ENCODE data around the gene SVOP.
A peak's percentile ranks its signal among the peaks of the same experiment; 100 is the strongest.
"Not testable (repeated sequence)": the region's sequence is repeated elsewhere in the genome, so short reads cannot be mapped to it uniquely, and the experiment has no call there.

Gene SVOP

GRCh38 chr12:109053382-109054123, 32.7 kb upstream of the SVOP start:
- H2AFZ ChIP-seq (ENCODE audit: low read depth, low read length, severe bottlenecking), result peak overlapping the region; percentile 93
- peak overlapping the region; percentile 80 for H3K27ac ChIP-seq (ENCODE audit: low read depth, low read length)

GRCh38 chr12:109052414-109053323, 31.8 kb upstream of the SVOP start, which contains the start of gene USP30:
USP30 (plus strand) TSS chr12:109052576; CDS start chr12:109052679, 103 bp downstream.
- Histone ChIP-seq H2AFZ (ENCODE audit: low read depth, low read length, severe bottlenecking) (peak within 1 kb of the TSS; percentile 93), H3K9me3 (ENCODE audit: insufficient read depth, low read length) (no peaks in the 10 kb centered on the region), H3K27ac (ENCODE audit: low read depth, low read length) (peak within 1 kb of the TSS; percentile 80), H3K27me3 (ENCODE audit: low read length) (no peaks in the 10 kb centered on the region), H3K9ac (ENCODE audit: low read length) (peak within 1 kb of the TSS; percentile 88), H3K9me2 (replicated peaks; ENCODE audit: insufficient read depth, low read length) (no peaks in the 10 kb centered on the region), H3K4me3 (ENCODE audit: insufficient read depth, low read length, poor library complexity, severe bottlenecking) (peak within 1 kb of the TSS; percentile 94), H3F3A (ENCODE audit: insufficient read depth) (peaks cover 13% of the 10 kb centered on the region; the same call in 1 of the 2 replicates), H3K4me2 (ENCODE audit: low read depth, low read length, poor library complexity, severe bottlenecking) (peak within 1 kb of the TSS; percentile 95), H3K79me2 (ENCODE audit: insufficient read depth, low read length) (peaks cover 14% of the 10 kb centered on the region; the same call in 1 of the 2 replicates), H4K20me1 (ENCODE audit: low read depth, low read length) (no peaks in the 10 kb centered on the region), H3K36me3 (ENCODE audit: low read length) (no peaks in the 10 kb centered on the region; the same call in 1 of the 2 replicates)
- no peak for TF ChIP-seq CTCF (IDR thresholded peaks at IDR 0.05; ENCODE audit: insufficient read depth, low read length, poor library complexity, severe bottlenecking)
- no peak for TF ChIP-seq EZH2phosphoT487 (conservative IDR thresholded peaks at IDR 0.05; ENCODE audit: low read length)

More at GRCh38 chr12:109053382-109054123, 32.7 kb upstream of the SVOP start:
- no peak for TF ChIP-seq CTCF (IDR thresholded peaks at IDR 0.05; ENCODE audit: insufficient read depth, low read length, poor library complexity, severe bottlenecking)
- no peak for TF ChIP-seq EZH2phosphoT487 (conservative IDR thresholded peaks at IDR 0.05; ENCODE audit: low read length)
- no peaks in the 10 kb centered on the region for H3K9me3 ChIP-seq (ENCODE audit: insufficient read depth, low read length)
- peaks cover 14% of the 10 kb centered on the region; the same call in 1 of the 2 replicates for H3K79me2 ChIP-seq (ENCODE audit: insufficient read depth, low read length)
- H3K9ac ChIP-seq (ENCODE audit: low read length), result peak overlapping the region; percentile 88
- H3K4me2 ChIP-seq (ENCODE audit: low read depth, low read length, poor library complexity, severe bottlenecking), result peak overlapping the region; percentile 95
- peak overlapping the region; percentile 94 for H3K4me3 ChIP-seq (ENCODE audit: insufficient read depth, low read length, poor library complexity, severe bottlenecking)
- peaks cover 13% of the 10 kb centered on the region; the same call in 1 of the 2 replicates for H3F3A ChIP-seq (ENCODE audit: insufficient read depth)
- H4K20me1 ChIP-seq (ENCODE audit: low read depth, low read length), result no peaks in the 10 kb centered on the region
- H3K27me3 ChIP-seq (ENCODE audit: low read length), result no peaks in the 10 kb centered on the region
- no peaks in the 10 kb centered on the region for H3K9me2 ChIP-seq (replicated peaks; ENCODE audit: insufficient read depth, low read length)
- H3K36me3 ChIP-seq (ENCODE audit: low read length), result peaks cover 3% of the 10 kb centered on the region; the same call in 1 of the 2 replicates

- Histone ChIP-seq H3K79me2 (ENCODE audit: insufficient read depth, low read length) (peaks cover 14% of the 10 kb centered on the region; the same call in 1 of the 2 replicates), H3K27ac (ENCODE audit: low read depth, low read length) (no peak overlapping the region), H3K9ac (ENCODE audit: low read length) (peak overlapping the region; percentile 88)
Observed at GRCh38 chr12:109052097-109052413, 31.2 kb upstream of the SVOP start.

GRCh38 chr12:109049794-109050193, 28.9 kb upstream of the SVOP start:
- not testable (repeated sequence) for H3K4me3 ChIP-seq (ENCODE audit: insufficient read depth, low read length, poor library complexity, severe bottlenecking)

More at GRCh38 chr12:109052097-109052413, 31.2 kb upstream of the SVOP start:
- peaks cover 10% of the 10 kb centered on the region; the same call in 1 of the 2 replicates for H3F3A ChIP-seq (ENCODE audit: insufficient read depth)
- no peaks in the 10 kb centered on the region; the same call in 1 of the 2 replicates for H3K36me3 ChIP-seq (ENCODE audit: low read length)
- TF ChIP-seq EZH2phosphoT487 (conservative IDR thresholded peaks at IDR 0.05; ENCODE audit: low read length) (no peak), CTCF (IDR thresholded peaks at IDR 0.05; ENCODE audit: insufficient read depth, low read length, poor library complexity, severe bottlenecking) (no peak)
- H3K27me3 ChIP-seq (ENCODE audit: low read length), result no peaks in the 10 kb centered on the region
- H3K4me2 ChIP-seq (ENCODE audit: low read depth, low read length, poor library complexity, severe bottlenecking), result peak overlapping the region; percentile 95
- no peaks in the 10 kb centered on the region for H3K9me2 ChIP-seq (replicated peaks; ENCODE audit: insufficient read depth, low read length)
- peak overlapping the region; percentile 93 for H2AFZ ChIP-seq (ENCODE audit: low read depth, low read length, severe bottlenecking)
- H3K4me3 ChIP-seq (ENCODE audit: insufficient read depth, low read length, poor library complexity, severe bottlenecking), result peak overlapping the region; percentile 94
- H3K9me3 ChIP-seq (ENCODE audit: insufficient read depth, low read length), result no peaks in the 10 kb centered on the region
- no peaks in the 10 kb centered on the region for H4K20me1 ChIP-seq (ENCODE audit: low read depth, low read length)

GRCh38 chr12:109048706-109049105, 27.8 kb upstream of the SVOP start:
- not testable (repeated sequence) for H3K79me2 ChIP-seq (ENCODE audit: insufficient read depth, low read length); H3K9ac ChIP-seq (ENCODE audit: low read length); H3K4me3 ChIP-seq (ENCODE audit: insufficient read depth, low read length, poor library complexity, severe bottlenecking); H3K36me3 ChIP-seq (ENCODE audit: low read length); H4K20me1 ChIP-seq (ENCODE audit: low read depth, low read length); H3K27me3 ChIP-seq (ENCODE audit: low read length); H3K9me3 ChIP-seq (ENCODE audit: insufficient read depth, low read length); H3K4me2 ChIP-seq (ENCODE audit: low read depth, low read length, poor library complexity, severe bottlenecking); H3K27ac ChIP-seq (ENCODE audit: low read depth, low read length); H3K9me2 ChIP-seq (replicated peaks; ENCODE audit: insufficient read depth, low read length); H2AFZ ChIP-seq (ENCODE audit: low read depth, low read length, severe bottlenecking); H3F3A ChIP-seq (ENCODE audit: insufficient read depth)

More at GRCh38 chr12:109049794-109050193, 28.9 kb upstream of the SVOP start:
- not testable (repeated sequence) for H3K27me3 ChIP-seq (ENCODE audit: low read length); H3K36me3 ChIP-seq (ENCODE audit: low read length); H2AFZ ChIP-seq (ENCODE audit: low read depth, low read length, severe bottlenecking); H4K20me1 ChIP-seq (ENCODE audit: low read depth, low read length); H3K9me2 ChIP-seq (replicated peaks; ENCODE audit: insufficient read depth, low read length); H3K9ac ChIP-seq (ENCODE audit: low read length); H3K4me2 ChIP-seq (ENCODE audit: low read depth, low read length, poor library complexity, severe bottlenecking); H3F3A ChIP-seq (ENCODE audit: insufficient read depth); H3K27ac ChIP-seq (ENCODE audit: low read depth, low read length); H3K9me3 ChIP-seq (ENCODE audit: insufficient read depth, low read length)
- peaks cover 13% of the 10 kb centered on the region; the same call in 1 of the 2 replicates for H3K79me2 ChIP-seq (ENCODE audit: insufficient read depth, low read length)

All from SU-DHL-6 (cell line).